AG04449 (cell line): ENCODE measurements around the gene WFDC13.
"Not testable (repeated sequence)": the region's sequence is repeated elsewhere in the genome, so short reads cannot be mapped to it uniquely, and the experiment has no call there.

Source experiments
- CTCF ChIA-PET: fragments of 350-600 bp; formaldehyde crosslinking; extraction: SDS; loops from one replicate; lab custom pipeline; 2021; ENCODE audit warnings: antibody characterized with exemption; lab: Yijun Ruan, JAX
- POLR2A ChIA-PET: fragments of 400-600, 350-600 bp; formaldehyde crosslinking; extraction: SDS; loops from one replicate; lab custom pipeline; 2020; ENCODE audit warnings: antibody characterized with exemption, inconsistent platforms; lab: Yijun Ruan, JAX
- DNase-seq: peaks from one replicate; pipeline ENCODE4 v3.0.0-alpha.2; 2010; ENCODE audit warnings: low read depth, low spot score
- H3K4me3 ChIP-seq: 2 replicates; pipeline ENCODE4 v1.5.1; 2011; ENCODE audit warnings: low read depth, mild to moderate bottlenecking, control low read depth, low read length
- TF ChIP-seq, protein P1 (sequence below): IDR thresholded peaks from one replicate; pipeline ENCODE4 v1.5.1; 2011; ENCODE audit warnings: mild to moderate bottlenecking, moderate library complexity, low read length, control low read depth, inconsistent platforms; ENCODE audit not compliant: insufficient read depth; ENCODE audit errors: missing control alignments

The WFDC13 gene, protein sequence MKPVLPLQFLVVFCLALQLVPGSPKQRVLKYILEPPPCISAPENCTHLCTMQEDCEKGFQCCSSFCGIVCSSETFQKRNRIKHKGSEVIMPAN

GRCh38 chr20:45701873-45702272 lies at the start of gene WFDC13:
Gene WFDC13, plus strand, starts transcription at chr20:45702038. Its CDS starts 86 bp downstream, at chr20:45702124.
- H3K4me3 ChIP-seq: no peak within 1 kb of the TSS
- ChIA-PET CTCF (no interaction called here), POLR2A (no interaction called here)
- TF ChIP-seq, protein P1, sequence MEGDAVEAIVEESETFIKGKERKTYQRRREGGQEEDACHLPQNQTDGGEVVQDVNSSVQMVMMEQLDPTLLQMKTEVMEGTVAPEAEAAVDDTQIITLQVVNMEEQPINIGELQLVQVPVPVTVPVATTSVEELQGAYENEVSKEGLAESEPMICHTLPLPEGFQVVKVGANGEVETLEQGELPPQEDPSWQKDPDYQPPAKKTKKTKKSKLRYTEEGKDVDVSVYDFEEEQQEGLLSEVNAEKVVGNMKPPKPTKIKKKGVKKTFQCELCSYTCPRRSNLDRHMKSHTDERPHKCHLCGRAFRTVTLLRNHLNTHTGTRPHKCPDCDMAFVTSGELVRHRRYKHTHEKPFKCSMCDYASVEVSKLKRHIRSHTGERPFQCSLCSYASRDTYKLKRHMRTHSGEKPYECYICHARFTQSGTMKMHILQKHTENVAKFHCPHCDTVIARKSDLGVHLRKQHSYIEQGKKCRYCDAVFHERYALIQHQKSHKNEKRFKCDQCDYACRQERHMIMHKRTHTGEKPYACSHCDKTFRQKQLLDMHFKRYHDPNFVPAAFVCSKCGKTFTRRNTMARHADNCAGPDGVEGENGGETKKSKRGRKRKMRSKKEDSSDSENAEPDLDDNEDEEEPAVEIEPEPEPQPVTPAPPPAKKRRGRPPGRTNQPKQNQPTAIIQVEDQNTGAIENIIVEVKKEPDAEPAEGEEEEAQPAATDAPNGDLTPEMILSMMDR: no peak
- DNase-seq: no peak

- H3K4me3 ChIP-seq, DNase-seq, CTCF ChIA-PET, POLR2A ChIA-PET: not testable (repeated sequence)
Observed at GRCh38 chr20:45657038-45657437, 44.8 kb upstream of the WFDC13 start.

DNA sequence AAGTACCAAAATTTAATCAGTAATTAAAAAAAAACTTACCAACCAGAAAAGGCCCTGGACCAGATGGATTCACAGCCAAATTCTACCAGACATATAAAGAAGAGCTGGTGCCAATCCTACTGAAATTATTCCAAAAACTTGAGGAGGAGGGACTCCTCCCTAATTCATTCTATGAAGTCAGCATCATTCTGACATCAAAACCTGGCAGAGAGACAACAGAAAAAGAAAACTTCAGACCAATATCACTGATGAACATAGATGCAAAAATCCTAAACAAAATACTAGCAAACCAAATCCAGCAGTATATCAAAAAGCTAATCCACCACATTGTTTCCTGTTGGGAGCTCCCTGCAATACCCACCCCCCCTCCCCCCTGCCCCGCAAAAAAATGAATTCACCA lies 31.7 kb upstream of the WFDC13 start, which contains the start of gene WFDC11:
WFDC11 (minus strand) TSS at position 101 of the 400 bp plus-strand sequence. CDS start 19,639 bp downstream, outside the sequence.
- DNase-seq: no peak
- CTCF ChIA-PET: no interaction called here
- TF ChIP-seq, protein P1: no peak
- POLR2A ChIA-PET: no interaction called here
- H3K4me3 ChIP-seq: no peak within 1 kb of the TSS

DNA sequence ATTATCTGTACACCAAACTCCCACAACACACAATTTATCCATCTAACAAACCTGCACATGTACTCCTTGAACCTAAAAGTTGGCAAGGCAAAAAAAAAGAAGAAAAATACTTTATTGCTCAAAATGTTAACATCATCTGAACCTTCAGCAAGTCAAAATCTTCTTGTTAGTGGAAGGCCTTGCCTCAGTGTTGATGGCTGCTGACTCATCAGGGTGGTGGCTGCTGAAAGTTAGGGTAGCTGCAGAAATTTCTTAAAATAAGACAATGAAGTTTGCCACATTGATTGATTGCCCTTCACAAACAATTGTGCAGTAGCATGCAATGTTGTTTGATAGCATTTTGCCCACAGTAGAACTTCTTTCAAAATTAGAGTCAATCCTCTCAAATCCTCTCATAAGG lies 29.1 kb upstream of the WFDC13 start:
- H3K4me3 ChIP-seq: no peak overlapping the region
- no peak for DNase-seq
- POLR2A ChIA-PET: no interaction called here
- TF ChIP-seq, protein P1: no peak
- CTCF ChIA-PET: no interaction called here

- POLR2A ChIA-PET: no interaction called here
- no peak overlapping the region for H3K4me3 ChIP-seq
- no peak for DNase-seq
- TF ChIP-seq, protein P1: no peak
- CTCF ChIA-PET: interaction anchor here (1.5 kb wide), 1 partner anchor 92 kb away, joined by 5 read pairs; no protein-coding TSS in a partner anchor
Observed at GRCh38 chr20:45679650-45680049, 22.2 kb upstream of the WFDC13 start.

- TF ChIP-seq, protein P1: peak; percentile 6
- H3K4me3 ChIP-seq: no peak overlapping the region
- CTCF ChIA-PET: no interaction called here
- POLR2A ChIA-PET: no interaction called here
- DNase-seq: no peak
Observed at GRCh38 chr20:45685896-45686295, 15.9 kb upstream of the WFDC13 start.

- CTCF ChIA-PET, DNase-seq, H3K4me3 ChIP-seq, POLR2A ChIA-PET: not testable (repeated sequence)
Observed at GRCh38 chr20:45693346-45693745, 8.5 kb upstream of the WFDC13 start.
